ENCODE results near the gene FFAR1.

- TF ChIP-seq, protein P1, sequence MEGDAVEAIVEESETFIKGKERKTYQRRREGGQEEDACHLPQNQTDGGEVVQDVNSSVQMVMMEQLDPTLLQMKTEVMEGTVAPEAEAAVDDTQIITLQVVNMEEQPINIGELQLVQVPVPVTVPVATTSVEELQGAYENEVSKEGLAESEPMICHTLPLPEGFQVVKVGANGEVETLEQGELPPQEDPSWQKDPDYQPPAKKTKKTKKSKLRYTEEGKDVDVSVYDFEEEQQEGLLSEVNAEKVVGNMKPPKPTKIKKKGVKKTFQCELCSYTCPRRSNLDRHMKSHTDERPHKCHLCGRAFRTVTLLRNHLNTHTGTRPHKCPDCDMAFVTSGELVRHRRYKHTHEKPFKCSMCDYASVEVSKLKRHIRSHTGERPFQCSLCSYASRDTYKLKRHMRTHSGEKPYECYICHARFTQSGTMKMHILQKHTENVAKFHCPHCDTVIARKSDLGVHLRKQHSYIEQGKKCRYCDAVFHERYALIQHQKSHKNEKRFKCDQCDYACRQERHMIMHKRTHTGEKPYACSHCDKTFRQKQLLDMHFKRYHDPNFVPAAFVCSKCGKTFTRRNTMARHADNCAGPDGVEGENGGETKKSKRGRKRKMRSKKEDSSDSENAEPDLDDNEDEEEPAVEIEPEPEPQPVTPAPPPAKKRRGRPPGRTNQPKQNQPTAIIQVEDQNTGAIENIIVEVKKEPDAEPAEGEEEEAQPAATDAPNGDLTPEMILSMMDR (IDR thresholded peaks at IDR 0.05; ENCODE audit: low read length): no peak
- no peak for TF ChIP-seq EZH2 (optimal IDR thresholded peaks at IDR 0.05; ENCODE audit: low read depth, low read length)
- TF ChIP-seq EZH2phosphoT487 (IDR thresholded peaks at IDR 0.05; ENCODE audit: low read length): no peak
Observed at GRCh38 chr19:35344511-35345031, 3.1 kb upstream of the FFAR1 start.
